Trophoblast cell (in vitro differentiated cells and primary cell): ENCODE measurements around the gene CCDC187.

ENCODE experiments used
- DNase-seq, 2 donors: peaks; one replicate each; pipeline ENCODE4 v3.0.0-alpha.2; 2016
- H2AFZ ChIP-seq: 2 replicates; pipeline ENCODE4 v1.6.1; 2013; ENCODE audit warnings: low read length, moderate library complexity, mild to moderate bottlenecking; ENCODE audit not compliant: insufficient read depth, poor library complexity
- H2AK5ac ChIP-seq: 2 replicates; pipeline ENCODE4 v1.6.1; 2013; ENCODE audit warnings: mild to moderate bottlenecking, low read length
- H2BK120ac ChIP-seq: 2 replicates; pipeline ENCODE4 v1.6.1; 2013; ENCODE audit warnings: low read length, mild to moderate bottlenecking, moderate library complexity; ENCODE audit not compliant: insufficient read depth, poor library complexity
- H2BK12ac ChIP-seq: 2 replicates; pipeline ENCODE4 v1.6.1; 2013; ENCODE audit warnings: mild to moderate bottlenecking, low read length, moderate library complexity
- H2BK5ac ChIP-seq: 2 replicates; pipeline ENCODE4 v1.6.1; 2013; ENCODE audit warnings: low read length, low read depth, moderate library complexity, mild to moderate bottlenecking; ENCODE audit not compliant: poor library complexity
- H3K14ac ChIP-seq: 2 replicates; pipeline ENCODE4 v1.6.1; 2013; ENCODE audit warnings: mild to moderate bottlenecking, low read length
- H3K18ac ChIP-seq: 2 replicates; pipeline ENCODE4 v1.6.1; 2013; ENCODE audit warnings: mild to moderate bottlenecking, low read length
- H3K23ac ChIP-seq: 2 replicates; pipeline ENCODE4 v1.6.1; 2013; ENCODE audit warnings: low read length
- H3K27ac ChIP-seq: 2 replicates; pipeline ENCODE4 v1.5.1; 2013; ENCODE audit warnings: low read depth, mild to moderate bottlenecking, inconsistent platforms, low read length, moderate library complexity
- H3K27me3 ChIP-seq: 2 replicates; pipeline ENCODE4 v1.6.1; 2013; ENCODE audit warnings: inconsistent platforms, mild to moderate bottlenecking, low read length, moderate library complexity; ENCODE audit not compliant: insufficient read depth
- H3K36me3 ChIP-seq, 2 experiments: 1 replicate in 1 of 2; 2 replicates in 1 of 2; pipeline ENCODE4 v1.6.1; 2013; ENCODE audit warnings: low read length in 2 of 2, mild to moderate bottlenecking in 2 of 2, moderate library complexity in 1 of 2; ENCODE audit not compliant: insufficient read depth in 2 of 2, control insufficient read depth in 1 of 2
- H3K4ac ChIP-seq: 2 replicates; pipeline ENCODE4 v1.6.1; 2013; ENCODE audit warnings: low read depth, mild to moderate bottlenecking, low read length, moderate library complexity
- H3K4me1 ChIP-seq, 2 experiments: 1 replicate in 1 of 2; 2 replicates in 1 of 2; pipeline ENCODE4 v1.6.1; 2013; ENCODE audit warnings: low read length in 2 of 2, mild to moderate bottlenecking in 2 of 2, moderate library complexity in 1 of 2; ENCODE audit not compliant: insufficient read depth in 2 of 2, control insufficient read depth in 1 of 2
- H3K4me2 ChIP-seq: 2 replicates; pipeline ENCODE4 v1.6.1; 2013; ENCODE audit warnings: inconsistent platforms, mild to moderate bottlenecking, low read length, moderate library complexity
- H3K4me3 ChIP-seq: 2 replicates; pipeline ENCODE4 v1.5.1; 2013; ENCODE audit warnings: mild to moderate bottlenecking, low read depth, low read length, inconsistent platforms
- H3K79me1 ChIP-seq: one replicate; pipeline ENCODE4 v1.6.1; 2013; ENCODE audit warnings: low read length
- H3K79me2 ChIP-seq: 2 replicates; pipeline ENCODE4 v1.6.1; 2013; ENCODE audit warnings: low read length, mild to moderate bottlenecking; ENCODE audit not compliant: control insufficient read depth, insufficient read depth, poor library complexity
- H3K9ac ChIP-seq: 2 replicates; pipeline ENCODE4 v1.6.1; 2013; ENCODE audit warnings: mild to moderate bottlenecking, low read length
- H3K9me3 ChIP-seq: 2 replicates; pipeline ENCODE4 v1.6.1; 2013; ENCODE audit warnings: low read depth, mild to moderate bottlenecking, control low read depth, inconsistent platforms, low read length; ENCODE audit not compliant: insufficient read depth
- H4K12ac ChIP-seq: 2 replicates; pipeline ENCODE4 v1.6.1; 2013; ENCODE audit warnings: low read depth, mild to moderate bottlenecking, low read length, moderate library complexity
- H4K8ac ChIP-seq: 2 replicates; pipeline ENCODE4 v1.6.1; 2013; ENCODE audit warnings: low read depth, mild to moderate bottlenecking, low read length, moderate library complexity
- H4K91ac ChIP-seq: one replicate; pipeline ENCODE4 v1.6.1; 2013; ENCODE audit warnings: low read depth, mild to moderate bottlenecking, low read length, moderate library complexity
- WGBS: extraction: QIAGEN DNeasy Blood & Tissue Kit; methylation state at CpG from one replicate; pipeline ENCODE4 v1.1.7; 2013; ENCODE audit warnings: missing lambda C conversion rate; ENCODE audit not compliant: insufficient read length, insufficient coverage; ENCODE audit errors: extremely low coverage; 5-methylcytosine and 5-hydroxymethylcytosine counted together

Gene CCDC187

DNA sequence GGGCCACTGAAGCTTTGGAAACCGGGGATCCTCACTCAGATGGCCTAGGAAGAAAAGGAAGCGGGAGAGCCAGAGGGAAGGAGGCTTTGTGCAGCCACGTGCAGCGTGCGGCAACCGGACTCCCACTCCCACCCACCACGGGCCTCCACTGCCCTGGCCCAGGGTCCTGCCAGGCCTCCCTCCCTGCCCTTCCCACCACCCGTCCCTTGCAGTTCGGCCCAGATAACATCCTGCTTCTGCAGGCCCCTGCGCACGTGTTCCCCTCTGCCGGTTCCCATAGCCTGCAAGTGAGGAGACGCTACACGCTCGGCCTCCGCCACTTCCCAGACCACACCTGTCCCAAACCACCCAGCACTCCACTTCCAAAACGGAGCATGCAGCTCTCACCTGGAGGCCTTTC is 94.7 kb downstream of the CCDC187 start:
- no peak overlapping the region for H3K4me2 ChIP-seq
- H3K4me3 ChIP-seq = no peak overlapping the region
- no peak for DNase-seq
- no peak overlapping the region for H2BK12ac ChIP-seq
- no peak overlapping the region for H2AFZ ChIP-seq
- no peak overlapping the region for H4K8ac ChIP-seq
- H3K9ac ChIP-seq = no peak overlapping the region
- no peak overlapping the region for H4K12ac ChIP-seq
- peaks cover 7% of the 10 kb centered on the region for H3K9me3 ChIP-seq
- peaks cover 0 to 3% of the 10 kb centered on the region in 2 experiments for H3K4me1 ChIP-seq
- H3K36me3 ChIP-seq = peaks cover 2 to 5% of the 10 kb centered on the region in 2 experiments
- H2BK5ac ChIP-seq = no peak overlapping the region
- H3K79me2 ChIP-seq = no peaks in the 10 kb centered on the region
- no peak overlapping the region for H3K4ac ChIP-seq
- no peak overlapping the region for H3K27ac ChIP-seq
- H2AK5ac ChIP-seq = no peak overlapping the region
- H2BK120ac ChIP-seq = no peak overlapping the region
- H3K79me1 ChIP-seq = no peaks in the 10 kb centered on the region
- H3K18ac ChIP-seq = no peak overlapping the region
- no peak overlapping the region for H3K14ac ChIP-seq
- H4K91ac ChIP-seq = no peak overlapping the region
- peaks cover 9% of the 10 kb centered on the region for H3K27me3 ChIP-seq
- H3K23ac ChIP-seq = no peak overlapping the region
- no CpG with 5 or more reads among the region's 17 CpGs for WGBS

DNA sequence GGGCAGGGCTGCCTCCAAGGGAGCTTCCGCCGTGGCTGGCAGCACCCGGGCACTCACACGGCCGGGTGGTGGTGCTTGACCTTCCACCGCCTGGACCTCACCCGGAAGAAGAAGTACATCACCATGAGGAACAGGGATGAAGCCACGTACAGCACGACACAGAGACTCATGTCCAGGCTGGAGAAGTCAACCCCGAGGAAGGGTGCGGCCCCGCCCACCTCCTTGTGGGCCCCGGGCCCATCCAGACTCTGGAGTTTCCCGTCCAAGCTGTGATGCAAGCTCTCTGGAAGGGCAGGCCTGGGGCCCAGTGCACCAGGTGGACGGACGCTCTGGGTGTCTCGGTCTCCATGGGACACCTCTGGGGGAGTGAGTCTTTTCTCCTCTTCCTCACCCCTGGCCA is 95.2 kb downstream of the CCDC187 start:
- WGBS = no CpG with 5 or more reads among the region's 17 CpGs
- H2BK5ac ChIP-seq = no peak overlapping the region

DNA sequence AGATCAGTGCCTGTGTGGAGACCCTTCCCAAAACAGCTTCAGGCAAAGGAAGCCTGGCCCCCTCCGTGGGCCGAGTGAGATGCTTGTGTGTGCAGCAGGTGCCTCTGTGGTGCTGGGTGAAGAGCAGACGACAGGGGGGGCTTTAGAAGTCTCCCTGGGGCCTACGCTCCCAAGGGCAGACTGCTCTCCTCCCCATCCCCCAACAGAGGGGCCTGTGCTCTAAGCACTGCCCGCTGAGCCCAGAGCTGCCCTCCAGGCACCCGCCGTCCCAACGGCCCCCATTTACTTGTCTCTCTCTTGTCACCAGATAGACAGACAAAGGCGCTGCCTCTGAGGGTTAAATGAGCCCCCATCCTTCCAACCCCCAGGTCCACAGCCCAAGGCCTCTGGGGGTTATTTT is 96.3 kb downstream of the CCDC187 start:
- Histone ChIP-seq H3K18ac (no peak overlapping the region), H2BK5ac (no peak overlapping the region), H3K79me1 (no peaks in the 10 kb centered on the region), H3K4me1 (peaks cover 0 to 3% of the 10 kb centered on the region in 2 experiments), H3K4ac (no peak overlapping the region), H3K4me3 (no peak overlapping the region), H2BK120ac (no peak overlapping the region), H3K9ac (no peak overlapping the region), H4K91ac (no peak overlapping the region), H3K9me3 (peaks cover 10% of the 10 kb centered on the region), H2AK5ac (no peak overlapping the region), H3K27me3 (peaks cover 24% of the 10 kb centered on the region), H3K23ac (no peak overlapping the region), H3K79me2 (no peaks in the 10 kb centered on the region), H3K27ac (no peak overlapping the region), H4K8ac (no peak overlapping the region), H3K4me2 (no peak overlapping the region), H3K36me3 (peaks cover 0 to 5% of the 10 kb centered on the region in 2 experiments), H4K12ac (no peak overlapping the region), H3K14ac (no peak overlapping the region), H2AFZ (no peak overlapping the region), H2BK12ac (no peak overlapping the region)
- no peak for DNase-seq
- WGBS = no CpG with 5 or more reads among the region's 9 CpGs

More for the DNA sequence above, 95.2 kb downstream of the CCDC187 start:
- no peak overlapping the region for H3K18ac ChIP-seq
- H3K9ac ChIP-seq = no peak overlapping the region
- no peaks in the 10 kb centered on the region for H3K79me2 ChIP-seq
- H2AFZ ChIP-seq = no peak overlapping the region
- peaks cover 10% of the 10 kb centered on the region for H3K9me3 ChIP-seq
- H3K23ac ChIP-seq = no peak overlapping the region
- no peak overlapping the region for H3K4ac ChIP-seq
- no peak overlapping the region for H2AK5ac ChIP-seq
- no peak overlapping the region for H2BK12ac ChIP-seq
- H3K14ac ChIP-seq = no peak overlapping the region
- no peaks in the 10 kb centered on the region for H3K79me1 ChIP-seq
- H3K27ac ChIP-seq = no peak overlapping the region
- peaks cover 0 to 5% of the 10 kb centered on the region in 2 experiments for H3K36me3 ChIP-seq
- H4K8ac ChIP-seq = no peak overlapping the region
- no peak overlapping the region for H4K91ac ChIP-seq
- H2BK120ac ChIP-seq = no peak overlapping the region
- H3K4me2 ChIP-seq = no peak overlapping the region
- H4K12ac ChIP-seq = no peak overlapping the region
- peaks cover 14% of the 10 kb centered on the region for H3K27me3 ChIP-seq
- no peak overlapping the region for H3K4me3 ChIP-seq
- peaks cover 0 to 3% of the 10 kb centered on the region in 2 experiments for H3K4me1 ChIP-seq
- DNase-seq = no peak

DNA sequence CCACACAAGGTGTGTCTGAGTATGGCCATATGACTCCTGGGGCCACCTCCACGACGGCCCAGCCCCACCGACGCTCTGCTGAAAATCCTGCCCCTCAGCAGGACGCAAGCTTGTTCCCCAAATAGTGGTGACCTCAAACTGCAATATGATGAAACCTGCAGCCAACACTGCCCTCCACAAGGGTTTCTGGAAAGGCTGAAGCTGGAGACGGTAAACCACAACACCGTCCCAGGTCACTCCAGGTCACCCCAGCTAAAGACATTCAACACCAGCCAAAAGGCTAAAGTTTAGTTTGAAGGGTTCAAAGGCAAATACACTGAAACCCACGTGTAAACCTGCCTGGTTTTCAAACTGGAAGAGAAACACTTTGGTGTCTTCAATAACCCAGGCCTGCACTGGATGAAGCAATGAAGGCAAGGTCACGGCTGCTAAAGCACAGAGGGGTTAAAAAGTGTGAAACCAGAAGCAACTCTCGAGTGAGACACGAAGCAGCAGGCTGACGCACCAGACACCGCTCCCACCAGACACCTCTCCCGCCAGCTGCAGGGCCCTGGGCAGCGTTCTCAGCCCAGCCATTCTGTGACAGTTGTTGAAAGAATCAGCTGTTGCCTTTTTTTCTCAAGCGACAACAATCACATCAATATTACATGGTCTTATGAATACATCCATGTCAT is 97.2 kb downstream of the CCDC187 start:
- Histone ChIP-seq H4K91ac (no peak overlapping the region), H2BK12ac (no peak overlapping the region), H3K9ac (no peak overlapping the region), H3K27ac (no peak overlapping the region), H3K4me1 (peaks cover 0 to 3% of the 10 kb centered on the region in 2 experiments), H3K18ac (no peak overlapping the region), H2AK5ac (no peak overlapping the region), H3K36me3 (peaks cover 0 to 5% of the 10 kb centered on the region in 2 experiments), H4K12ac (no peak overlapping the region), H3K4ac (no peak overlapping the region), H3K4me2 (no peak overlapping the region), H3K14ac (no peak overlapping the region), H3K79me1 (no peaks in the 10 kb centered on the region), H2AFZ (no peak overlapping the region), H3K9me3 (peaks cover 10% of the 10 kb centered on the region), H3K27me3 (peaks cover 33% of the 10 kb centered on the region), H3K79me2 (no peaks in the 10 kb centered on the region), H4K8ac (no peak overlapping the region), H2BK120ac (no peak overlapping the region), H3K23ac (no peak overlapping the region), H3K4me3 (no peak overlapping the region), H2BK5ac (no peak overlapping the region)
- no CpG with 5 or more reads among the region's 16 CpGs for WGBS
- no peak for DNase-seq
